Measurements from ENCODE around the gene PCOLCE2. TPM values are rescaled to one million over a fixed set of nuclear protein-coding genes. Genes with fewer than 3 reads are reported as not detected.
A peak's percentile ranks its signal among the peaks of the same experiment; 100 is the strongest.

Gene PCOLCE2
- polyA plus RNA-seq, 1 donor (not counting 4 experiments of a cell fraction or from before 2014, with no cell fraction given): 2.4 TPM

DNA sequence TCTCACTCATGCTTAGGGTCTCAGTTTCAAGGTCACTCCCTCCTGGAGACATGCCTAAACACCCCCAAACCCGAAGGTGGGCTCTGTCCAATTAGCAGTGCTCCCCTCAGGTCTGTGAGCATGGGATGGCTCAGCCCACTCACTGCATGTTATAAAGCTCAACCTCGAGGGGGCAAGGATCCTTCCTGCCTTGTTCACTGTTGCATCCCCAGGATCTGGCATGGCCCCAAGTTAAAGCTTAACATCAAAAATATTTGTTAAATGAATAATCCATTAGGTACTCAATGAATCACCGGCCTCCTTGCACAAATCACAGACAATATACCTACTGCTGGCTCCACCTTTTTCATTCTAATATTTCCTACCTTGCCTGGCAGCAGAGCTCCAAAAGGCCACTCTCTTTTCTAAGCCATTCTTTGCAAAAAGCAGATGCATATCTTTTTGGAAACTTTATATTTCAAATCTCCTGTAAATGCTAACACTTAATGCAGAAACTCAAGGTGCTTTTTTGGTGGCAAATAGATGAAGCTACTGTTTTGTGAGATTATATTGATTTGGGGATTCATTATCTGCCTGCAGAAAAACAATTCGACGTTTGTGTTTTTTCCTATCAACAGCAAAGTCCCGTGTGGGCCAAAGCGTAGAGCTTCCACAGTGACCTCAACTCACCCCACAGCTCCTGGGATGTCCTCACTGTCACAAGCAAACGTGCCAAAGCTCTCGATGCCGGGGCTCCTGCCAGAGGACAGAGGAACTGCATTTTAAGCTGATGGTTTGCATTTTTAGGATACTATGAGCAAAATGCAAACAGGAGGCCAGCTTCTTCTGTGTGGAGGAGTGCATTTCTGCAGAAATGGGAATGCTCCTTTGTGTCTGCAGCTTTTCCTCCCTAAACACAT is 35.4 kb downstream of the PCOLCE2 start:
- peak; percentile 94 for FAIRE-seq
- TF ChIP-seq, protein P1, sequence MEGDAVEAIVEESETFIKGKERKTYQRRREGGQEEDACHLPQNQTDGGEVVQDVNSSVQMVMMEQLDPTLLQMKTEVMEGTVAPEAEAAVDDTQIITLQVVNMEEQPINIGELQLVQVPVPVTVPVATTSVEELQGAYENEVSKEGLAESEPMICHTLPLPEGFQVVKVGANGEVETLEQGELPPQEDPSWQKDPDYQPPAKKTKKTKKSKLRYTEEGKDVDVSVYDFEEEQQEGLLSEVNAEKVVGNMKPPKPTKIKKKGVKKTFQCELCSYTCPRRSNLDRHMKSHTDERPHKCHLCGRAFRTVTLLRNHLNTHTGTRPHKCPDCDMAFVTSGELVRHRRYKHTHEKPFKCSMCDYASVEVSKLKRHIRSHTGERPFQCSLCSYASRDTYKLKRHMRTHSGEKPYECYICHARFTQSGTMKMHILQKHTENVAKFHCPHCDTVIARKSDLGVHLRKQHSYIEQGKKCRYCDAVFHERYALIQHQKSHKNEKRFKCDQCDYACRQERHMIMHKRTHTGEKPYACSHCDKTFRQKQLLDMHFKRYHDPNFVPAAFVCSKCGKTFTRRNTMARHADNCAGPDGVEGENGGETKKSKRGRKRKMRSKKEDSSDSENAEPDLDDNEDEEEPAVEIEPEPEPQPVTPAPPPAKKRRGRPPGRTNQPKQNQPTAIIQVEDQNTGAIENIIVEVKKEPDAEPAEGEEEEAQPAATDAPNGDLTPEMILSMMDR (optimal IDR thresholded peaks at IDR 0.05 in 1 of 3, IDR thresholded peaks at IDR 0.05 in 1 of 3, conservative IDR thresholded peaks at IDR 0.05 in 1 of 3; ENCODE audit: extremely low read depth in 1 of 3, insufficient read depth in 2 of 3, low read length in 3 of 3): peak in 2 of 3 experiments; percentile 8 to 24
- no peak for TF ChIP-seq EZH2 (IDR thresholded peaks at IDR 0.05; ENCODE audit: low read length)
- Histone ChIP-seq H3K79me2 (ENCODE audit: control insufficient read depth, insufficient read depth, low read length) (no peaks in the 10 kb centered on the region), H3K4me1 (ENCODE audit: control insufficient read depth, extremely low read depth, insufficient read depth, low read length) (peaks cover 34% of the 10 kb centered on the region), H3K4me2 (ENCODE audit: control insufficient read depth, extremely low read depth, insufficient read depth, low read depth, low read length) (peak overlapping the region; percentile 65), H2AFZ (ENCODE audit: control insufficient read depth, low read length) (peak overlapping the region; percentile 42), H4K20me1 (ENCODE audit: control insufficient read depth, extremely low read depth, insufficient read depth, low read length) (no peaks in the 10 kb centered on the region), H3K9me1 (ENCODE audit: control insufficient read depth, extremely low read depth, insufficient read depth, low read length) (no peaks in the 10 kb centered on the region), H3K9me3 (ENCODE audit: control insufficient read depth, low read depth, low read length) (no peaks in the 10 kb centered on the region), H3K27me3 (ENCODE audit: control insufficient read depth, extremely low read depth, insufficient read depth, low read length) (no peaks in the 10 kb centered on the region), H3K36me3 (ENCODE audit: control insufficient read depth in 2 of 2, extremely low read depth in 1 of 2, insufficient read depth in 2 of 2, low read length in 2 of 2) (no peaks in the 10 kb centered on the region), H3K4me3 (ENCODE audit: control insufficient read depth in 2 of 3, extremely low read depth in 1 of 3, insufficient read depth in 2 of 3, low read depth in 1 of 3, low read length in 3 of 3) (peak overlapping the region in 1 of 3 experiments; percentile 24), H3K27ac (ENCODE audit: control insufficient read depth, insufficient read depth, low read length) (peak overlapping the region; percentile 32), H3K9ac (ENCODE audit: control insufficient read depth, extremely low read depth, insufficient read depth, low read length) (no peak overlapping the region)
- DNase-seq (ENCODE audit: low read depth, low spot score): peak; percentile 52
- dilution Hi-C loops (cut with MboI; ENCODE audit: extremely low pct_ligation_motif_present, low sequenced_read_pairs): no loop called here

DNA sequence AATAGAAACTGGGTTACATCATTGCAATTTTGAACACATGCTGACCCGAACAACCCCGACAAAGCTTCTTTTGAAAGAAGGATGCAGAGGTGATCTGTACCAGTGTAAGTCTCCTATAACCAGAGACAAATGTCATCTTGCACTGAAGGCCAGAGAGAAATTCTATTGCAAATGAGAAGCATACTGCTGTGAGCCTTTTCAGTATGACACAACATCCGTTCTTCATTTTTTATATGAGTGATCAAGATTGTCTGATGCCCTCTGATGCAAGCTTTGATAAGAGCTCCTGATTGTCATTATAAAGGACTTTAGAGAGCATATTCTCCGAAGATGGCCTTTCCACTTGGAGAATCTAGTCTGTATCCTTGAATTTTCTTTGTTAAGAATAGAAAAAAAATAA is 36.9 kb downstream of the PCOLCE2 start:
- H3K4me3 ChIP-seq (ENCODE audit: control insufficient read depth in 2 of 3, extremely low read depth in 1 of 3, insufficient read depth in 2 of 3, low read depth in 1 of 3, low read length in 3 of 3): no peak overlapping the region
- dilution Hi-C loops (cut with MboI; ENCODE audit: extremely low pct_ligation_motif_present, low sequenced_read_pairs): no loop called here
- H3K9me3 ChIP-seq (ENCODE audit: control insufficient read depth, low read depth, low read length): no peaks in the 10 kb centered on the region
- no peak overlapping the region for H3K27ac ChIP-seq (ENCODE audit: control insufficient read depth, insufficient read depth, low read length)
- no peaks in the 10 kb centered on the region for H3K36me3 ChIP-seq (ENCODE audit: control insufficient read depth in 2 of 2, extremely low read depth in 1 of 2, insufficient read depth in 2 of 2, low read length in 2 of 2)
- H3K9me1 ChIP-seq (ENCODE audit: control insufficient read depth, extremely low read depth, insufficient read depth, low read length): no peaks in the 10 kb centered on the region
- H4K20me1 ChIP-seq (ENCODE audit: control insufficient read depth, extremely low read depth, insufficient read depth, low read length): no peaks in the 10 kb centered on the region
- DNase-seq (ENCODE audit: low read depth, low spot score): no peak
- TF ChIP-seq EZH2 (IDR thresholded peaks at IDR 0.05; ENCODE audit: low read length): no peak
- TF ChIP-seq, protein P1 (optimal IDR thresholded peaks at IDR 0.05 in 1 of 3, IDR thresholded peaks at IDR 0.05 in 1 of 3, conservative IDR thresholded peaks at IDR 0.05 in 1 of 3; ENCODE audit: extremely low read depth in 1 of 3, insufficient read depth in 2 of 3, low read length in 3 of 3): no peak
- H3K9ac ChIP-seq (ENCODE audit: control insufficient read depth, extremely low read depth, insufficient read depth, low read length): no peak overlapping the region
- H3K4me2 ChIP-seq (ENCODE audit: control insufficient read depth, extremely low read depth, insufficient read depth, low read depth, low read length): no peak overlapping the region
- no peak overlapping the region for H2AFZ ChIP-seq (ENCODE audit: control insufficient read depth, low read length)
- H3K27me3 ChIP-seq (ENCODE audit: control insufficient read depth, extremely low read depth, insufficient read depth, low read length): no peaks in the 10 kb centered on the region
- no peak for FAIRE-seq
- H3K4me1 ChIP-seq (ENCODE audit: control insufficient read depth, extremely low read depth, insufficient read depth, low read length): peaks cover 34% of the 10 kb centered on the region
- H3K79me2 ChIP-seq (ENCODE audit: control insufficient read depth, insufficient read depth, low read length): no peaks in the 10 kb centered on the region
